CD4-positive, alpha-beta T cell treated with Interleukin-15 for 1 hour (primary cell): ENCODE measurements around the gene DNMT3L.
"Not testable (repeated sequence)": the region's sequence is repeated elsewhere in the genome, so short reads cannot be mapped to it uniquely, and the experiment has no call there.

Source experiments
- DNase-seq: peaks from one replicate; pipeline ENCODE4 v3.0.0-alpha.2; 2020

The DNMT3L gene

DNA sequence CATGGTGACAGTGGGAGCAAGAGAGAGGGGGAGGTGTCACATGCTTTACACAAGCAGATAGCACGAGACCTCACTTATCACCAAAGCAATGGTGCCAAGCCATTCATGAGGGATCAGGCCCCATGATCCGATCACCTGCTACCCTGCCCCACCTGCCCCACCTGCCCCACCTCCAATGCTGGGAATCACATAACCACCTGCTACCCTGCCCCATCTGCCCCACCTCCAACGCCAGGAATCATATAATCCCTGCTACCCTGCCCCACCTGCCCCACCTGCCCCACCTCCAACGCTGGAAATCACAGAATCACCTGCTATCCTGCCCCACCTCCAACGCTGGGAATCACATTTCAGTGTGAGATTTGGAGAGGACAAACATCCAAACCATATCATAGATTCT, 13.3 kb upstream of the DNMT3L start:
- no peak for DNase-seq

DNA sequence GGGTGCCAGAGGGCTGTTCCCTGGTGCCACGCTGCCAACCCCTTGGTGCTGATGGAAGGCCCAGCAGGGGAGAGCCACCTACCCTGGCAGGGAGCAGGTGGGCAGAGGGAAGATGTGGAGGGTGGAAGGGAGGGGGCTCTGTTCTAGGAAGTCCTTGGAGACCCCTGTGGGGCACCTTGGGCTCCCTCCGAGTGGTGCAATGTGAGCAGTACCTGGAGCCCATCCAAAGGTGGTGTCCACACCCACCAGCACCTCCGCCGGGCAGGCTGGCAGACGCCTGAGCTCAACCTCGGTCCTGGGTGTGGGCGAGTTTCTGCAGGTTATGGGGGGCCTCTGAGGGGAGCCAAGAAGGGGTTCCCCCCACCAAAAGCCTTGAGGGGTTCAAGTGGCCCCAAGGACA, 11.3 kb upstream of the DNMT3L start:
- no peak for DNase-seq

DNA sequence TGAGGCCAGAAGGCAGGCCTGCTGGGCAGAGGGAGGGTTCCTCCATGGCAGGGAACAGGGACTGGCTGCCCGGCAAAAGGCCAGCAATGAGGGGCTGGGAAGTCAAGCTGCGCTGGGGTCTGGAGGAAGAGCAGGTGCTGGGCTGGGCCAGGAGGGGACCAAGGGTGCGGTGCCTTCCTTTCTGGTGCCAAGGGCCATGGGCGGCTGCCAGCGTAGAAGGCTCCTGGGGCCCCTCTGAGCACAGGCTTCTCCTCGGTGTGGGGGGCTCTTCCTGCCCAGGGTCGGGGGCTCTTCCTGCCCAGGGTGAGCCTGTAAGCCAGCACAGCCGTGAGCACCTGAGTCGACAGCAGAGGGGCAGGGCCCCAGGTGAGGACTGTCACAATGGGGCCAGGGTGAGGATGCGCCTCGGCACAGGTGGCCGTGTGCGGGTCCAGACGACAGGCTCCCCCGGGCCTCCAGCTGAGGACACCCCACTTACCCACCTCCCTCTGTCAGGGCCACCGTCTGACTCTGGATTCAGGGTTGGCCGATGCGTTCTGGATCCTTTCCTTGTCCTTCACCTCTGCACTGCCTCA, 10.7 kb upstream of the DNMT3L start:
- DNase-seq: no peak

DNA sequence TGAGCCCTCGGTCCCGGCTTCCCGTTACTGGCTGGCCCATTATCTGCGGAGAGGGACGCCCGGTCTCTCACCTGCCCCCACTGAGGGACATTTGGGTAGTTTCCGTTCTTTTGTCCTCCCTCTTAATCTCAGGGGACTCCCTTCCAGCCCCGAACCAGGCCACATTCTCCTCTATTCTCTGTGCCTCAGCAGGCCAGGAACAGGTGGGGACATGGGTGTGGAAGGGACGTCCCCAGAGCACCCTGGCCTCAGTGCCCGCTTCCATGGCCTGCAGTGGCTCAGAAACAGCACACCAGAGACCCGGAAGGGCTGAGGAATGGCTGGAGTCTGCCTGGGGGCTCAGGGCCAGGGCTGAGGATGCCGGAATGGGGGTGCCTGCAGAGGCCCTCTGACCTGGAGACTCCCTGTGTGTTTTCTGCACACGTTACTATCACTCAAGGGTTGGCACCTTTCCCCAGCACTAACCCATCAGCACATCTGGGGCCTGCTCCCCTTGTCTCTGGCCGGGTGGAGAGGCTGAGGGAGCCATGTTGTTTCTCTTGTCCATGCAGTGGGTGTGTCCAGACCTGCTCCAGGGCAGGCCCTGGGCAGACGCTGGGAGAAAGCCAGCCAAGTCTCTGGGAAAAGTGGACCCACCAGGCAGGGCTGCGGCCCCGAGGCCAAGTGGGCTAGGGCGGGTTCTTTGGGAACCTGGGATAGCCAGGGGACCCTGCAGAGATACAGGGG, 10.0 kb upstream of the DNMT3L start:
- DNase-seq: no peak

DNA sequence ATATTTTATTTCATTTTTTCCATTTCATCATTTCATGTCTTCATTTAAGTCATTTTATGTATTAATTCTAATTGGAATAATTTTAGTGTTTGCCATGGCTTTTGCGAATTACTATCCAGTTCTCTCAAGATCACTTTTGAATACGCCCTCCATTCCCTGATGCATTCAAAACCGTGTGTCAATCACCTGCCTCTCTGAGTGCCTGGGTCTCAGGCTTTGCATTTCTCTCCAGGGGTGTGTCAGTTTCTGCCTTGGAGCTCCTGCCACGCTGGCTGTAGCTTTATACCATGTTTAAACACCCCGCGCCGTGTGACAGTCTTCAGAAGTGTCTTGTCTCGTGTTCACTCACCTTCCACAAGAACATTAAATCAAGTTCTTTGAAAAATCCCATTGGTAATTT, 7.4 kb upstream of the DNMT3L start:
- DNase-seq: no peak

DNA sequence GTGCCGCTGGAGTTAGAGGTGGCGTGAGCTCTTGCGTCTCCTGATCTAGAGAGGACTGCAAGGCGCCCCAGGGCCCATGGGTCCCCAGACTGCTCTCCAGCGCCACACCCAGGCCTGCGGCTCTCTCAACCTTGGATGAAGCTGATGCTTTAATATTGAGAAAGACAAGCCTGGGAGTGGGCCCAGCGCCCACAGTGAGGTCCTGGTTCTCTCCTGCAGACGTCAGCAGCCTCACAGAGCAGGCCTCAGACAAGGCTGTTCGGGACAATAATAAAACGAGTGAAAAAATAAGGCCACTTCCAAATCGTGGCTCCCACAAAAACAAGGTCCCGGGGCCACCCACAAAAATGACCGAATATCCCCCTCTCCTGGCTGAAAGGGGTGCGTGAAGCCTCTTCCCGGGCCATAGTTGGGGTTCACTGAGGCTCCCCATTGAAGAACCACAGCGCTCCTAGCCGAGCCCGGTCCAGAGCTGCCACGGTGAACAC, 6.0 kb upstream of the DNMT3L start:
- peak; percentile 44 for DNase-seq

DNA sequence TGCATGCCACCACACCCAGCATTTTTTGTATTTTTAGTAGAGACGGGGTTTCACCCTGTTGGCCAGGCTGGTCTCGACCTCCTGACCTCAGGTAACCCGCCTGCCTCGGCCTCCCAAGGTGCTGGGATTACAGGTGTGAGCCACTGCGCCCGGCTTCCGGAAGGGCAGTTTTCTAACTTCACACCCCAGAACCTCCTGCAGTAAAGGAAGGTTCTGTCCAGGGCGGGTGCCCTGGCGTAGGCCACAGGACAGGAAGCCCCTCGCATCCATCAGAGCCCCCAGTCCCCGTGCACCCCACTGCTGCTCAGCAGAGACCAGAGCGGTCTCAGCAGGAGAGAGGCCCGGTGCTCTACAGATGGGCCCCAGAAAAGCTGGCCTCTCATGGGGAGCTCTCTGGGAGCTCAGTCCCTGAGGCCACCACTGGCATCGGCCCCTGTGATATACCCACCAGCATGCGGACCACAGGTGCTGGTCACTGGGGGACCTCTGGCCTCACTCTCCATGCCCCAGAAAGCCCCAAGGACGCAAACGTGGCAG, 4.1 kb upstream of the DNMT3L start:
- no peak for DNase-seq

DNA sequence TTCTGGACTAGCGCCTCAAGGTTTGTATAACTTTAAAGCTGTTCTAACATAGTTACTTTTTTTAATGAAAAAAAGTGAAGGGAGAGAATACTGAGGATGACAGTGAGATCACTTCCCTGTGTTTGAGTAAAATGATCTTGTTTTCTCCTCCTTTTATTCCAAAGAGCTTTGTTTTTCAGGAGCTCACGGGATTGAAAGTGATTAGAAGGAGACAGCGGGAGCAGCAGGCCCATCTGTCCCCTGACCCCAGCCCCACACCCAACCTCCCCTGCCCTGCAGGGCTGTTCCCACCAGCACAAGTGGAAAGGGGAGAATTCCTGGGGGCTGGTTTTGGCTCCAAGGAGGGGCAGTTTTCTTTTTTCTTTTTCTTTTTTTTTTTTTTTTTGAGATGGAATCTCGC, 2.1 kb upstream of the DNMT3L start:
- DNase-seq: no peak

DNA sequence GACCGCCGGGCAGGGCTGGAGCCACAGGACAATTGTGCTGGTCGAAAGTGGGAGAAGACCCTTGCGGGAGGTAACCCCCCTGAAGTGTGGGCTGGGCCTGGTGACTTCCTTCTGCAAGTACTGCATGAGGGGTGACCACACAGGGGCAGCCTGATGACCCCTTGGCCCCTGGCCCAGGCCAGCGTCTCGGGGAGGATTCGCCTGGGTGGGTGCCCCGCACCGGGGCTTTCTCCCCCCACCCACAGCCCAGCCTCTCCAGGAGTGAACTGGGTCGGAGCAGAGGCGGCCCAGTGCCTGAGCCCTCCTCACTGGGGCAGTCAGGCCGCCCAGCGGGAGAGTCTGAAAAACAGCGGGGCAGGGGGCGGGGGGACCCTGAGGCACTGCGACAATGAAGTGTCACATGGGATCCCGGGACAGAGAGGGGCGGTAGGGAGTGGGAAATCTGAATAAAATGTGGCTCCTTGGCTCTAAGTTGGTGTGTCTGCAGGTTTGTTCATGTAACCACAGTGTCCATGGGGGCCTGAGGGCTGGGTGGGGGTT, 1.6 kb upstream of the DNMT3L start:
- DNase-seq: no peak

DNA sequence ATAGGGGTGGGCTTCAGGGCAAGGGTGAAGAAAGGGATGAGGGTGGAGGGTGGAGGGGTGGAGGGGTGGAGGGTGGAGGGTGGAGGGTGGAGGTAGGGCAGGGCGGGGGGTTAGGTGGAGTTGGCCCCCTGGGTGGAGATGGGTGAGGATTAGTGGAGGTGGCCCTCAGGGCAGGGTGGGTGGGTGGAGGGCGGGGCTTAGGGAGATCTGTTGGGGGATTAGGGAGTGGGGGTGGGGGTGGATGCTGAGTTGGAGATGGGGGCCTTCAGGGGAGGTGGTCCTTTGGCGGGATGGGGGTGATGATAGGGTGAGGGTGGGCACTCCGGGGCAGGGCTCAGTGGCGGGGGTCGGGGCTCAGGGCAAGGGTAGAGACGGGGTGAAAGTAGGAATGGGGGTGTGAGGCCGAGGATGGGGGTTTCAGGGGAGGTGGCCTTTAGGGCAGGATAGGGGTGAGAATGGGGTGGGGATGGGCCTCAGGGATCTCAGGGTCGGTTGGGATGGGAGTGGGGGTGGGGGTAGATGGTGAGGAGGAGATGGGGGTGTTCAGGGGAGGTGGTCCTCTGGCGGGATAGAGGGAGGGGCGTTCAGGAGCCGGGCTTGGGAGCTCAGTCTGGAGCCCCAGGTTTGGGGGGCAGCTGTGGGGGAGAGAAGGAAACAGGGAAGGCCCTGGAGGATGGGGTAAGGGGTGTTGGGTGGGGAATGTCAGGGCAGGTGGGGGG, 800 bp upstream of the DNMT3L start:
- no peak for DNase-seq

DNA sequence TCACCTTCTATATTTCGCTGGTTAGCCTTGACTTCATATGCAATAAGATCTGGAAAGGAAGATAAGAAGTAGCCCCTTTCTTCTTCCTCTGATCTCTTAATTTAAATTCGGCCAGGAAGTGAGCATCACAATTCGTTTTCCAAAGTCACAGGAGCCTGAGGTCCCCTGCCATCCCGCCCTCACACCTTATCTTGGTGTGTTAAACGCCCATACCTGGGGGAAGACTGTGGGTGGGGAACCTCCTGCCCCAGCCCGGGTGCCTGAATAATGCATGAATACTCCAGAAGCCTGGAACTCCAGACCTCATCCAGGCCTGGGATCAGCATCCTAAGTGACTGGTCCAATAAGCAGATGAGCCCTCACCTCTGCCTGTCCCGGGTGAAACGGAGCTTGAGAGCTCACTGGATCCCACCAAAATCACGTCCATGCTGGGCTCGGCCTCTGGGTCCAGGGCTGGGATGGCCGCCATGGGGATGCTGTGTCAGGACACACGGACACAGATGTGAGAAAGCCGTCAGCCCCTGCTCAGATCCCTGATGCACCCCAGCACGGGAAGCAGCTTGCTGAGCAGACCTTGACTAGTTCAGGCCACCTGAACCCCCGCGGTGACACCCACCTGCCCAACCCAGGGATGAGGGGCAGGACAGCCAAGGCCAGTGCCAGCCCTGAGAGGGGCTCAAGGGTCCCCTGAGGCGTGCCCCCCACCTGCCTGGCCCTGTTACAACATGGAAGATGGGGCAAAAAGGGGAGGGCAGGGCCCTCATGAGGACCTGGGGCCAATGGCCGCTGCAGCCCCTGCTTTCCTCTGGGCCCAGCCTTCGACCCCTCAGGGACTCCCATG, 686 bp downstream of the DNMT3L start:
- DNase-seq: no peak

DNA sequence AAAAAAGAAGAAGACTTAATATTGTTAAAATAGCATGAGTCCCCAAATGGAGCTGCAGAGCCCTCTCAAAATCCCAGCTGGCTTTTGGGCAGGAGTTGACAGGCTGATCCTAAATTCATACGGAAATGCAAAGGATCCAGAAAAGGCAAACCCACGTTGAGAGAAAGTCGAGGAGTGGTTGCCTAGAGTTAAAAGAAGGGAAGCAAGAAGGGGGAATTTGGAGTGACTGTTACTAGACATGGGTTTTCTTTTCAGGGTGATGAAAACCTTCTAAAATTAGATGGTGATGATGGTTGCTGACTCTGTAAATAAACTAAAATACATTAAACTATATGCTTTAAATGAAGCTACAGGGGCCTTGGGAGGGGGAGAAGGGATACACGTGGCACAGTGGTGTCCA, 1.6 kb downstream of the DNMT3L start:
- DNase-seq: no peak

DNA sequence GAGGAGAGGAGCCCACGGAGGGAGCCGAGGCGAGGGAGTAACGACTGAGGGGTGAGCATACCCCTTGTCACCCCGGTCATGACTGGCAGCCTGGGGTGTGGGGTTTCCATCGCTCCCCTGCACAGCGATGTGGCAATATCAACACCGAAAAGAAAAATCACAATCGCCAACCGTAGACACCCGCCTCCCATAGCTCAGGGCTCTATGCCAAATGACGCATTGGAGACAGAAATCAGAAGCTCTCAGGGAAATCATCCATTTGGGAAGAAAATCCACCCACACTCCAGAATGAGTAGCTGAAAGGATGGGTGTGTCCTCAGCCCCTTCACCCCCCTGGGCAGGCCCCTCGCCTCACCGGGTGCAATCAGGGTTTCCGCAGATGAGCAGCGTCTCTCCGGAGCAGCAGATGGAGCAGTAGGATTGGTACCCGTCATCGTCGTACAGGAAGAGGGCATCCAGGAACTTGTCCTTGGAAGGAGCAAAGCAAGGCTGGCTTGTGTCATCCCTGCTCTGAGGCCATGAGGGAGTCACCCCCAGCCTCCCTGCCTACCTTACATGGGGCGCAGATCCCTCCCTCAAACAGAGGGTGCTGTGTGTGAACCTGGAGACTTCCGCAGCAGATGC, 2.5 kb downstream of the DNMT3L start:
- no peak for DNase-seq

DNA sequence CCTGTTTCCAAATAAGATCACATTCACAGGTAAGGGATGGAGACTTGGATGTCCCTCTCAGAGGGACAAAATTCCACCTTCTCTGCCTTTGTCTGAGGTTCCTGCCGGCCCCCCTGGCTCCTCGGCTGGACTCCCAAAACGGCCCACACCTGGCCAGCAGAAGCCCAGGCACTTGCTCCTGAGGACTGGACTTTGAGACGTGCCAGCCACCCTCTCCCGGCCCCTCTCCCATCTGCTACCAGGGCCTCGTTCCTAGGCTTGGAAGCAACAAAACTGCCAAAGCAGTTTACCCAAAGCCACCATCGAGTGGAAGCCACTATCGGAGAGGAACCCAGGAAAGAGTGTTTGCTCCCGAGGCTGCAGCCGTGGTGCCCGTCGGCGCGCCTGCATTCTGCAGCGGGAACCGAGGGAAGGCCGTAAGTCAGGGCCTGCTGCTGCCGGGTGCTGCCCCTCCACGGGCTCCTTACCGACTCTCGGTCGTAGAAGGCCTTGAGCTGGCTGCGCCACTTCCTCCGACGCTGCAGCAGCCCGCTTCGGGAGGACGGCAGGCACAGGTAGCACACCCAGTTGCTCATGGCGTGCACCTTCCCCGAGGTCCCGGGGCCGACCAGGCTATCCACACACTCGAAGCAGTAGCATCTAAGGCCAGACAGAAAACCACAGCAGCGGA, 3.5 kb downstream of the DNMT3L start:
- DNase-seq: no peak

DNA sequence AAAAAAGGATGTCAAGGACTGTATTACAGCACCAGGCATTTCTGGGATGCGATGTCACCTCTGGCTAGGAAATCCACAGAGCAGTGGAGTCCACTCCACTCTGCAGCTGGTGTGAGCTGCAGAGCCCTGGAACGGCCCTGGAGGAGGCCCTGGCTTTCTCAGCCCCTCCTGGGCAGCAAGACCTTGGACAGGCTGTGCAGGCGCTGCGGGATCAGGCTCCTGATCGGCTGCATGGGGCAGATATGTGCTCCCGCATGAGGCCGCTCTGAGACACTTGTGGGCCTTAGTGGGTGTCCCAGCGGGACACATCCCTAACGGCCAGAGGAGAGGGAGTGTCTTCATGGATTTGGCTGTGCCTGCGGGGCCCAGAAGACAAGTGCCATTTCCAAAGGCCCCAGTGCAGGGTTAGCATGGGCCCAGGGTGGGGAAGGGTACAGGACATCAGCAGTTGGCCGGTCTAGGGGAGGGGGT, 6.2 kb downstream of the DNMT3L start:
- no peak for DNase-seq

DNA sequence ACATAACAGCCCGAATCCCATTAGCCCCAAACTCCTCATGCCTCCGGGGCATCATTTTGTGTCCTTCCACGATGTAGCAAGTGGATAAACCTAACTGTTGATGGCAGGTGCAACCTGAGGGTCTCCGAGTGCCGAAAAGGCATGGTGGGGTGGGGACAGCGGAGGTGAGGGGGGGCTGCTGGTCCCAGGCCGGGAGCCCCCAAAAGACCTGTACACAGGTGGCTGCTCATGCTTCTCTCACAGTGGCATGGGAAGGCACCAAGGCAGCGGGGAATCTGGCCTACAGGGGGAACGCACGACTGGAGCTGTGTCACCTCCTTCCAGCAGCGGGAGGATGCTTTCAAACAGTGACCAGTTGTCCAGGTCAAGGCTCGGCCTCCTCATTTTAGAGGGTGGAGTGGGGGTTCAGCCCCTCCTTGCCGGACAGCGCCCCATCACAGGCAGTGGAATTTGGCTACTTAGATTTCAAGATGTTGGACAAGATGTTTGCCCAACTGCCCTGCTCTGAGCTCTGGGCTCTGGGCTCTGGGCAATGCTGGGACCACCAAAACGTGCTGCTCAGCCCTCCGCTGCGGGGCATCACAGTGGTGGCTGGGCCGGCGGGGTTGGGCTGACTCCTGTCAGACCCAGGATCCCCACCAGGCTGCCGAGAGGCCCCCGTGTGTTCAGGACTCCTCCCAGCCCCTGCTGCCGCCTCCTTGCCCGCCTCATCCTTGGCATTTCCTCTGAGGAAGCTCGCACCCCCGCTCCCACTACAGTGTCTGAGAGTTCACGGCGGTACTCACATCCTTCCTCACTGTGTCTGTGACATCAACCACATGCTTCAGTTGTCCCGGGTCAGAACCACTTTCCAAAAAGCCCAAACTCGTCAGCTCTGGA, 7.6 kb downstream of the DNMT3L start:
- DNase-seq: no peak

DNA sequence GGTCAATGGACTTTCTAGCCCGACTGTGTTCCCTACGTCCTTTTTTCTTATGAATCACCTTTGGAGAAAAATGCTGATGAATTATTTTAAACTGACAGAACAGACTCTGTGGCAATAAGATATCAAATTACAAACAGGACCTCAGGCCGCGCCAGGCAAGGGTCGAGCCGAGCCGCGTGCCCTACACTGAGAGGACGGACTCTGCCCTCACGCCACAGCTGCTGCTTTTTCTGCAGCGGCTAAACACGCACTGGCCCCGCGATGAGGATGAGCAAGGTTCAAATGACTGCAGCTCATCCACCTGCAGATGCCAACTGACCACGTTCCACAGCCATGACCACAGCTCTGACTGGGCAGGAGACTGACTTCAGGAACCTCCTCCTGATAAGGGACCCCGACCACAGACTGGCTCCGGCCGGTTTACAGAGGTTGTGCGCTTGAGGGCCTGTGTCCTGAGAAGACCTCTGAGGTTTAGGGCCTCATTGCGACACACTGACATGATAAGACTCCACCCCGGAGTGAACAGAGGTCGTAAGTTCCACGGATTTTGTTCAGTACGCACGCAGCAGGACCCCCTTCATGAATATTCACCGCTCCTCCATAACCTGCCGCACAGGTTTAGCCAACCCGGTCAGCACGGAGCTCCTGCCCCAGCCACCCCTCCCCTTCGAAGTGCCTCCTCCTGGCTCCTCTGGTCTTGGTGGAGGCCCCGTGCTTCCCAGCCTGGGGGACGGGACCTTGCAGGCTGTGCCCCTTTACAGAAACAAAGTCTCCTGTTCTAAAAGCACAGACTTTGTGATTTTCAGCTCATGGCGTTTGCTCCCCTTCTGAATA, 12.3 kb downstream of the DNMT3L start:
- not testable (repeated sequence) for DNase-seq

DNA sequence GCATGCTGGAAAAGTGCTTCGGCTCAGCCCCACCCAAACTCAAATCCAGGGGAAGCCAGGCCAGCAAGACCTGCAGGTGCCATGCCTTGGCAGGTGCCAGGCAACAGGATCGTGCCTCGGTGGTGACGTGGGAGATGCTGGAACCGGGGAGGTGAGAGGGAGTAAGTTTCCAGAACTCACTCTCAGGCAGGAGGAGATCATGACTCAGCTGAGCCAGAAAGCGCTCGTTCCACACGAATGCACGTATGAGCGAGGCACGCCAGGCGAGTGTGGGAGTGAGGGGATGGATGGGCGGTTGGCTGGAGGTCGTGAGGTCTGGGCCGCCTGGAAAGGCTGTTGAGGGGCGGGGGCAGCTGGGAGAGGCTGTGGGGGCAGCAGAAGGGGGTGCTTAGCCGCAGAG, 13.8 kb downstream of the DNMT3L start:
- not testable (repeated sequence) for DNase-seq

DNA sequence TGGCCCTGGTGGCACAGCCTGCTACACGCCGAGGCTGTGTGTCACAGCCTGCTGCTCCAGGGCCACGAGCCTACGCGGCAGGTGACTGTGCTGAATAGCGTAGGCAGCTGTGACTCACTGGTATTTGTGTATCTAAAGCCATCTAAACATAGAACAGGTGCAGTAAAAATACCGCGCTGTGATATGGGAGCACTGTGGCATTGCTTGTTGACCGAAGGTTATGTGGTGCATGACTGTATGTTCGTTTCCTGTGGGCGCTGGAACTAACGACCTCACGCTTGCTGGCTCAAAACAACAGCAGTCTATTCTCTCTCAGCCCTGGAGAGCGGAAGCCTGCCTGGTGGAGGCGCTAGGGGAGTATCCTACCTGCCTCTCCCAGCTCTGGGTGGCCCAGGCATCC, 17.7 kb downstream of the DNMT3L start:
- not testable (repeated sequence) for DNase-seq
